Renal cortex interstitium (tissue), 11 donors: ENCODE results near the gene NOTCH3. TPM values are rescaled to one million over a fixed set of nuclear protein-coding genes. Genes with fewer than 3 reads are reported as not detected.

Experiments
- DNase-seq, 11 donors: peaks; one replicate each; pipeline ENCODE4 v3.0.0-alpha.2; 2013; ENCODE audit warnings: low read depth in 9 of 11, low spot score in 4 of 11; ENCODE audit errors: extremely low read depth in 1 of 11
- polyA plus RNA-seq, 3 donors: library from polyadenylated mRNA; unstranded; fragments of 120-200 nt; gene quantifications; one replicate each; pipeline ENCODE4 v1.2.1, GENCODE V29; 2013; ENCODE audit not compliant: insufficient read length in 3 of 3

The NOTCH3 gene
- polyA plus RNA-seq, 3 donors = 96.0 to 146 (median 111) TPM

DNA sequence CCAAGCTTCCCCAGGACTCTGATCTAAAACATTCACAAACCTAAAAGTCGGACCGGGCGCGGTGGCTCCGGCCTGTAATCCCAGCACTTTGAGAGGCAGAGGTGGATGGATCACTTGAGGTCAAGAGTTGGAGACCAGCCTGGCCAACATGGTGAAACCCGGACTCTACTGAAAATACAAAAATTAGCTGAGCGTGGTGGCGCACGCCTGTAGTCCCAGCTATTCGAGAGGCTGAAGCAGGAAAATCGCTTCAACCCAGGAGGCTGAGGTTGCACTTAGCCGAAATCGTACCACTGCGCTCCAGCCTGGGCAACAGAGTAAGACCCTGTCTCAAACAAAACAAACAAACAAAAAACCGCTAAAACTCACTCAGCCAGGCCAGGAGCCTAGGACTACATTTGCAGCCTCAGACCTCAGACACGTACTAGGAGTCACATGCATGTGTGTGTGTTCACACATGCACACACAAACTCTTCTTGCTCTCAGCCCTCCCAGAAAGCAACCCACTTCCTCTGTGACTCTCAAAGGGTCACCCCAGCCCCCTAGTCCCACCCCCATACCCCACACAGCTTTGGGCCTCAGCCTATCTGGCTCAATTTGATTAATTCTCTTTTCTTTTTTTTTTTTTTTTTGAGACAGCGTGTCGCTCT lies 704 bp upstream of the NOTCH3 start:
- no peak for DNase-seq

DNA sequence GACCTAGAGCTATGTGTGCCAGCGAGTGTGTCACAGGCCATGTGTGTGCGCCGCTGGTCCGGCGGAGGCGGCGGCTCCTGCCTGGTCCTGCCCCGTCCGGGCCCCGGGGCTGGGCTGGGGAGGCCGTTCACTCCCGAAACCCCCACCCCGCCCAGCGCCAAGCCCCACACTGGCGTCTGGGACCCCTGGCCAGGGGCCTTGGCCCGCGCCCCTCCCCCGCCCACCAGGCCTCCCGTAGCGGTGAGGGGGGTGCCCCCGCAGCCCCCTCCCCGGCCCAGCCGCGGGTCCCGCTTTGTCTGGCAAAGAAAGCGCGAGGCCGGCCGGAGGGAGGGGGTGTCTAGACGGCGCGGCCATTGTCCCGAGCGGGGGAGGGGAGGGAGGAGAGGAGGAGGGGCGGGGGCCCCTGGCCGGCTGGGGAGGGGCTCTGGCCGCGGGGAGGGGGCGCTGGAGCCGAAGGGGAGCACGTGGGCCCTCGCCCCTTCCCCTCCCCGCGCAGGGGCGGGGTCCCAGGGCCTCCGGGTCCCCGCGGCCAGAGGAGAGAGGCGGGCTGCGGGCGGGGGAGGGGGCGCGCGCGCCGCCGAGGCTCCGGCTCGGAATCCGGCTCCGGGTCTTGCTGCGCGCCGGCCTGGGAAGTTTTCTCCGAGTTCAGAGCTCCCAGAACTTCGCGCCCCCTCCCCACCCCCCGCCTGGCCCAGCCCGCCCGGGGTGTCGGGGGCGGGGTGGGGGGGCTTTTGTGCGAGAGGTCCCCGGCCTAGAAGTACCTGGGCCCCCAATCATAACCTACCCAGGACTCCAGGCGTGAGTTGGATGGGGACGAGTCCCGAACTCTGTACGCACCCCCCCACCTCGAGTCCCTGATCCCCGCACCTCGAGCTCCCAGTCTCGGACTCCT lies 888 bp downstream of the NOTCH3 start:
- DNase-seq = peak in 7 of 11 donors; percentile 66 to 82 (median 75)

DNA sequence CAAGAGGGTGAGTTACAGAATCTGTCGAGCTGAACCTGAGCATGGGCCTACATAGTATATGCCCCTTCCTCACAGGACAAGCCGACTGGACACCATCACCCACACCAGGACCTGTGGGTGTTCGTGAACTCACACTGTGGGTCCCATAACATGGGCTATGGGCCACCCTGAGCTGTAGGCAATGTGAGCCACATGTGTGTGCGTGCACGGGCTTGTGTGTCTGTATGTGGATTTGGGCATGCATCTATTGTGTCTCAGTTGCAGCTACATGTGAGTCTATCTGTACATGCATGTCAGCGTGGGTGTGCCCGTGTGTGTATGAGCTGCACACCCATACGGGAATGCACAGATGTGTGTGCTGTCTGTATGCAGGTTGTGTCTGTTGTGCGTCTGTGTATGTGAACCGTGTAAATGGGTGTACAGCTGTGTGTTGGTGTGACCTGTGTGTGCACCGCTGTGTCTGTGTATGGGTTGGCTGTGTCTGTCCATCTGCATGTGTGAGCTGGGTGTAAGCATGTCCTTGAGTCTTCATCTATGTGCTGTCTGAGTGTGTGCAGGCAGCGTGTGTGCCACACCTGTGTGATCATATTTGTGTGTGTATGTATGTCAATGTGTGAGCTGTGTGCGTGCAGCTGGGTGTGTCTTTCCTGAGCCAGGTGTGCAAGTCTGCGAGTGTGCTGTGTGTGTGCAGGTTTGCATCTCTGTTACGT lies 1.7 kb downstream of the NOTCH3 start:
- no peak for DNase-seq

DNA sequence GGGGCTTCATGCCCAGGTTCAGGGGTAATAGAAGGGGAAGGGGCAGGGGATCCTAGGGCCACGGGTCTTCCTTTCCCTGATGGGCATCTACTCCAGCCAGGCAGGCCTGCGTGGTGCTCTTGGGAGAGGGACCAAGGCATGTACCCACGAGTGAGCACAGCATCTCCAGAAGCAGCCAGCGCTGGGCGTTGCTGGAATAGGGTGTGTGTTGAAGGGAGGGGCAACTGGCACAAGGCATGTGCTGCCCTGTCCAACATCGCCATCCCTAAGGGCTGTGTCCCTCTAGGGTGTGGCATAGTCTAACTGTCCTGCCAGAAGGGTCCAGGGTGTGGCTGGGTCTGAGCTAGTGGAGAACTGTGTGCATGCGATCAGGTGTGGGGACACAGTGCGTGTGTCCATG lies 2.9 kb downstream of the NOTCH3 start:
- DNase-seq = no peak

DNA sequence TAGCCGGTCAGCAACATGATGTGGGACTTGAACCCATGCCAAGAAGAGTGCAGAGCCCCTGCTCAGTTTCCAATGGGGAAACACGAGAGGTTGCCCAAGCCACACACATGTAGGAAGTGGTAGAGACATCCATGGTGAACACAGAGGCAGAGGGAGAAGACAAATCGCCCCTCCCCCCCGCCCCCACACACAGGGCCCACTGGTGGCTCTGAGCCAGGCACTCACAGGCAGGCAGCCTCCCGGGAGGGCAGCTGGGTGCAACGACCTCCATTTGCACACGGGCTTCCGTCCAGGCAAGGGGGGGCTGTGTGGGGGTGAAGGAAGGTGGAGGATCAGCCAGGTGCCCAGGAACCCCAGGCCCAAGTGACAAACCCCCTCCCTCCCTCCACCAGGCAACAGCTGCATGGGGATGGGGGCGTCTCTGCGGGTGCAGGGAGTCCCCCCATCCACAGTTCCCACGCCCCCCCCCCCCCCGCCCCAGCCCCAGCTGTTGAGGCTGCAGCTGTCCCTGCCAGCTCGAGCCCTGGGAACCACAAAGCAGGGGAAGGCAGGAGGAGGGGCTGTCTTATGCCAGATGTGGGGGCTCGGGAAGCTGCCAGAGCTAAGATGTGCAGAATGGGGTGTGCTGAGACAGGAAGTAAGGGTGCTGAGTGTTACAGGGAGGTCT lies 3.4 kb downstream of the NOTCH3 start:
- DNase-seq = no peak

DNA sequence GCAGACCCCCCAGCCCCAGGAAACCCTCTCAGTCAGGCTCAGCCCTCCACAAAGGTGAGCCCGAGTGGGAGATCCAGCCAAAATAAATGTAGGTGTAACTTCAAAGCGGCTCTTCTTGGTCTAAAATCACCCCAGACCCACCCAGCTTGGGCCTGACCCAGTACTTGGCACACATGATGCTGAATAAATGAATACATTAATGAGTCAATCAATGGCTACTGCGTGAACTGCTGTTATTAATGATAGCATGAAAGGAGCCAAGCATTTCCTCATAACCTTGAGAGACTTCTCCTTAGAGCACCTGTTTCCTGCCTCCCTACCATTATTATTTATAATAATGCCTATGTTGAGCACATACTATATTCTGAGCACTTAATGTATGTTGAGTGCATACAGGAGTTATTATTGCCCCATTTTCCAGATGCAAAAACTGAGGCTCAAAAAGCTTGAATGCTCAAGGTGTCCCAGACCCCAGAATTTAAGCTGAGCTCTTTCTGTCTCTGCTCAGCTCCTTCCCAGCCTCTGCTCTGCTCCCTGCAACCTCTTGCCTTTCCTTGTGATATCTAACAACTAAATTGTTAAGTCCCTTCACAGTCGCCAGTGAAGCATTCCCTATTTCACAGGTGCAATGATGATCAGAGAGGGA lies 4.3 kb downstream of the NOTCH3 start:
- DNase-seq = no peak

DNA sequence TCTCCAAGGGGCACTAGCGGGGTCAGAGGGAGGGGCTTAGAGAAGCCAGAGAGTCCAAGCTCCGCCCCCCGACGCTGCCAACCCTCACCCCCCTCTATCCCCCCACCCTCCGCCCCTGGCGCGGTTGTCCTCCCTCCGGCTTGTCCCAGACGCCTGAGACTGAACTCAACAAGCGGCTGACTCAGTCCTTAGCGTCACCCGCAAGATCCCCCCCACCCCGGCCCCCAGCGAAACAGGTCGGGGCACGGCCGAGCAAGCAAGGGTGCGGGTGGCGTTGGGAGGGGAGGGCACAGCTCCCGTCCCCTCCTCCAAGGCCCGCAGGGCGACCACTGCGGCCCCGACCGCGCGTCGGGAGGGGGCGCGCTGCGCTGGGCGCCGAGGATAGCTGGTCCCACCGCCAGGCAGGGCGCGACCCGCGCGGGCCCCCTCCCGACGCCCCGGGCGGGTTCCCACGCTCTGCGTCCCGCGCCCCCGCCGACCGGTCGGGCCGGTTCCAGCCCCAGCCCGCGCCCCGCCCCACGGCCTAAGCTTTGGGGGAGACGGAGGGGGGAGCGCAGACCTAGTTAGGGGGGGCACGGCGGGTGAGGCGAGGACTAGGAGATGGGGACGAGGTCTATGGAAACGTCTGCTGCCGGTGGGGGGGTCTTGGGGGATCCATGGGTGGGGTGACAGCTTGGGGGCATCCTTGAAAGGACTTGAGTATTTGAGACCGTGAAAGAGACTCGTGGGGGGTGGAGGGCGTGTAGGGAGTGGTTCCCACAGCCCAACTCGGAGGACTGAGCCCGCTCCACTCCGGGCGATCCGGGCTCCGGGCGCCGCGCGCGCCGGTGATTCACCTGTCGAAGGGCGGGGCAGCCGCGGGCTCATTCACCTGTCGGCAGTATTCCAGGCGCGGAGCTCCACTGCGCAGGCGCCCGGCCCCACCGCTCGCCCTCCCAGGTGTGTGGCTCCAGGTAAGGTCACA lies 5.1 kb downstream of the NOTCH3 start:
- peak in 7 of 11 donors; percentile 45 to 68 (median 52) for DNase-seq

DNA sequence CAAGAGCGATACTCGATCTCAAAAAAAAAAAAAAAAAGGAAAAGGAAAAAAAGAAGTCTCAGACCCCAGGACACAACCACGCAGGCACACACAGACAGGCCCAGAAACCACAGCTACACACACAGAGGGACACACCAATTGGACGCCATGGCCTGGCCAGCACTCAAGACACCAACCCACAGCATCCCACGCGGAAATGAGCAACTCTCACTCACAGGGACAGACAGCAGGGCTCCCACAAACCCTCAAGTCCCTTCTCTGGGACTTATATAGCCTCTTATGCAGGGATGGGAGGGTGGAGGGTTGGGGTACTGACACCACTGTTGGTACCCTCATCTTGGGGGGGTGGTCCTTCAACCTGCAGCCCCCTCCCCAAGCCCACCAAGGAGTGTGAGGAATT lies 5.9 kb downstream of the NOTCH3 start:
- DNase-seq = no peak

DNA sequence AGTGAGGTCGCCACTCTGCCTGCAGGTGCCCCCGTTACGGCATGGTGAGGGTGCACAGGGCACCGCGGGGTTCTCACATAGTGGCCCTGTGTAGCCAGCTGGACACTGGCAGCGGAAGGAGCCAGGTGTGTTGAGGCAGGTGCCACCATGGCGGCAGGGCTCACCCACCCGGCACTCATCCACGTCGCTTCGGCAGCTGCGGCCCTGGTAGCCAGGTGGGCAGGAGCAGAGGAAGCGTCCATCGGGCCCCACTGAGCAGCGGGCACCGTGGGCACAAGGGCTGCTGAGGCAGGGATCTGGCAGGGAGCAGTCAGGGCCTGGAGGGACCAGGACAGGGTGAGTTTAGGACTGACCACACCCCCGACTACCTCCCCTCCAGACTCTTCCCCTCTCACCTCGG lies 8.8 kb downstream of the NOTCH3 start:
- DNase-seq = no peak

DNA sequence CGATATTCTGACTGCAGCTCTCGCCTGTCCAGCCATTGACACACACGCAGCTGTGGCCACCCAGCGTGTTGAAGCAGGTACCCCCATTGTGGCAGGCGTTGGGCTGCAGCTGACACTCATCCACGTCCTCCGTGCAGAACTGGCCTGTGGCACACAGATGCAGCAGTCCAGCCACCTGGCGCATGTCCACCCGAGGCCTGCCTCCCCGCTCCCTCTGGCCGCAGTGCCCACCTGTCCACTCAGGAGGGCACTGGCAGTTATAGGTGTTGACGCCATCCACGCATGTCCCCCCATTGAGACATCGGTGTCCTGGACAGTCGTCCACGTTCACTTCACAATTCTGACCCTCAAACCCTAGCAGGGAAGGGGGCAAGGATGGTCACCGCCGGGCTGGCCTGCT lies 9.3 kb downstream of the NOTCH3 start:
- no peak for DNase-seq

DNA sequence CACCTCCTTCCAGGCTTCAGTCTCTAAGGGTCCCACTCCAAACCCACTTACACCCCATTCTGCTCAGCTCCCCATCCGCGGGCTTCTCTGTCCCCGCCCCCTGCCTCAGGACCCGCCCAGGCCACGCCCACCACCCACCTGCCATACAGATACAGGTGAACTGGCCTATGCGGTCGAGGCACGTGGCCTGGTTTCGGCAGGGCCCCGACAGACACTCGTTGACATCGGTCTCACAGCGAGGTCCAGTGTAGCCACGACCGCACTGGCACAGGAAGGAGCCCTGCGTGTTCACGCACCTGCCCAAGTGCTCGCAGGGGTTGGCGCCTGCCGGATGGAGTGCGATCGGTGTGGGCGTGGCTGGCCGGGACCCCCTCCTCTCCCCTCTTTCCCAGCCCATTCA lies 11.9 kb downstream of the NOTCH3 start:
- no peak for DNase-seq

DNA sequence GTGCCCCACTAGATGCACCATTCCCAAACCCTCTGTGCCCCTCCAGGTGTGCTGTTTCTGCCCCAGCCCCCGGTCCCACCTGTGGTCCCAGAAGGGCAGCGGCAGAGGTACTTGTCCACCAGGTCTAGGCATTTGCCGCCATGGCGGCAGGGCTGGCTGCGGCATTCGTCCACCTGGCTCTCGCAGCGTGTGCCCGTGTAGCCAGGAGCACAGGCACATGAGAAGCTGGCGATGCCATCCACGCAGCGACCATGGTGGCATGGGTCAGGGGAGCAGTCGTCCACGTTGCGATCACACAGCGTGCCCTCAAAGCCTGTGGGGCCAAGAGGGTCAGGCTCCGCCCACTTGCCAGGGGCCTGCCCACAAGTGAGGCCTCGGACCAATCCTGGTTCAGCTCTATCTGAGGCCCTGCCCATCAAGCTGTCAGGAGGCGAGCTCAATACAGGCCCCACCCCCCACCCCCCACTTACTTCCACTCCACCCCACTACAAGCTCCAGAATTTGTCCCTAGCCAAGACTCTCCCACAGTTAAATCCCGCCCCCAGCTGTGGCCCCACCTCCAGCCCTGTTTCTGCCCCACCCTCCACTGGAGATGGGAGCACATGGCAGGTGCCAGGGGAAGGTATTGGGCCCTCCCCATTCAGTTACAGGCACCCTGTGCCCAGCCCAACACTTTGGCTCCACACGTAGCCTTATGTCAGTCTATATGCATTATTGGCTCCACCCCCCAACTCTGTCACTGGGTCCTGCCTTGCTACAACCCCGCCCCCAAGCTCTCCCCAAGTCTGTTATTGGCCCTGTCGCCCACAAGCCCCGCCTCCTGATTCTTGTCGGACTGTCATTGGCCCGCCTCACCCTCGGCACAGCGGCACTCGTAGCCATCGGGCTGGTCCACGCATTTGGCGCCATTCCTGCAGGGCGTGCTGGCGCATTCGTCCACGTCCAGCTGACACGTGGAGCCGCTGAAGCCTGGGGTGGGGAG lies 13.5 kb downstream of the NOTCH3 start:
- DNase-seq = no peak

DNA sequence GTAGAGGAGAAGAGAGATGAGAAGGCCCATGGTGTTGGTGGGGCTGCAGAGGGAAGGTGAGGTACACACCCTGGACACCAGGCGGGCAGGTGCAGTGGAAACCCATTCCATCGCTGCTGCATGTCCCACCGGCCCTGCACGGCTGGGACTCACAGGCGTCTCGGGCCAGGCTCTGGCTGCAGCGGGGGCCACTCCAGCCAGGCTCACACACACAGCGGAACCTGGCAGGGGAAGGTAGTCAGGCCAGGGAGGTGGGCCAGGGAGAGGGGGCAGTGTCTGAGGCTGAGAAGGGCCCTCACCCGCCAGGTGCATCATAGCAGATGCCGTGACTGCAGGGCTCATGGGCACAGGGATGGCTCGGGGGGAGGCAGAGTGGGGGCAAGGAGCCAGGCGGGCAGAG lies 15.6 kb downstream of the NOTCH3 start:
- no peak for DNase-seq

DNA sequence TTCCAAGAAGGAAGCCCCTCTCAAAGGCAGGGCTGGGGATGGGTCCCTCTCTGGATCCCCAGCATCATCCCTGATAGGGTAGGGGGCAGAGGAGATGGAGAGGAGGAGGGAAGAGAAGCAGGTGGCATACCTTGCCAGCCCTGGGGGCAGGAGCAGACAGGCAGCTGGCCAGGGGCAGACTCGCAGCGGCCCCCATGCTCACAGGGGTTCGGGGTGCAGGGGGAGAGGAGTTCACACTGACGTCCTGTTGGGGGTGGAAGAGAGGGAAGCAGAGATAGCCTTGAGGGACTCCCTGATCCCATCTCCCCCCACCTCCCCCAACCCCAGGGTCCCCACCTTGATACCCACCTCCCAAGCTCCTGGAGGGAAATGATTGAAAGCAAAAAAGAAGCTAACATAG lies 16.0 kb downstream of the NOTCH3 start:
- no peak for DNase-seq

DNA sequence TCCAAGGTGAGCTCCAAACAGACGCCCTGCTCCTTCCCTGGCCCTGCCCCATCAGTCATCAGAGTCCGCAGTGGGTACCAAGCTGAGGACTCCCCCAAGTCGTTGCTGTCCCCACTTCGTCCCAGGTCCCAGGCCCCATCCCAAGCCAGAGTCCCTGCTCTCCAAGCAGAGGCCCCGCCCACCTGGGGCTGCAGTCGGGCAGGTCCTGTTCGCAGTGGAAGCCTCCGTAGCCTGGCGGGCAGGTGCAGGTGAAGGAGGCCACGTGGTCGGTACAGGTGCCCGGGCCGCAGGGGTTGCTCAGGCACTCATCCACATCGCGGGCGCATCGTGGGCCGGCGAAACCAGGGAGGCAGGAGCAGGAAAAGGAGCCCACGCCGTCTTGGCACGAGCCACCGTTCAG lies 19.4 kb downstream of the NOTCH3 start:
- DNase-seq = no peak

DNA sequence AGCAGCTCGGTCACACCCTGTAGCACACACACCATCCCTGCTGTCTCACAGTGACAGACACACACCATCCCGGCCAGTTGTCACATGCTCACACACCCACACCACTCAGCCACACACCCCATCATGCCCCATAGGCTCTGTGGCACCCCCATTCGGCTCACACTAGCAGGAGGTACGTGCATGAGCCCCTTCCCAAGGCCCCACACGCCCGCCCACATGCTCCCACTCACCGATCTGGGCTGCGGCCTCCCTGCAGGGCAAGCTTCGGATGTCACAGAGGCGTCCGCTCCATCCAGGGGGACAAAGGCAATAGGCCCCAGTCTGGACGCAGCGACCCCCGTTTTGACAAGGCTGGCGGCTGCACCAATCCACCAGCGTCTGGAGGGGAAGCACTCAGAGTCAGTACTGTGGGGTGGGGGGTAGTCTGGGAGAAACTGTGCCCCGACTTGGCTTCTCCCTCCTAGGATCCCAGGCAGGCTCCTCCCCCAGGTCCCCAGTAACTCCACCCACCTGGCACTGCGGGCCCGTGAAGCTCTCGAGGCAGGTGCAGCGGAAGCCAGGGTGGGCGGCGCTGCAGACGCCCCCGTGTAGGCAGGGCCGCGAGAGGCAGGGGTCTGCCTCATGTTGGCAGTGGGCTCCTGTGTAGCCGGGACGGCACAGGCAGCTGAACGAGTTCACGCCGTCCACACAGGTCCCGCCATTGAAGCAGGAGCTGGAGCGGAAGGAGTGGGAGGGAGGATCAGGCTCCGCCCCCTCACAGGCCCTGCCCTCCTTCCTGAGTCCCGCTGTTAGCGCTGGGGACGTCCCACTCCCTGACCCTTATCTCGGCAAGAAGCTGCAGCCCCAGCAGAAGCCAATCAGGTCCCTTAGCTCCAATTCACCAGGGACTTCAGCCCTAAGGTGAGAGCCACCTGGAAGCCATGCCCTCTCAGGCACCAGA lies 20.1 kb downstream of the NOTCH3 start:
- peak in 1 of 11 donors; percentile 42 for DNase-seq
